ENCODE measurements around the gene ABCB10.
A peak's percentile ranks its signal among the peaks of the same experiment; 100 is the strongest.
"Not testable (repeated sequence)": the region's sequence is repeated elsewhere in the genome, so short reads cannot be mapped to it uniquely, and the experiment has no call there.

The ABCB10 gene

DNA sequence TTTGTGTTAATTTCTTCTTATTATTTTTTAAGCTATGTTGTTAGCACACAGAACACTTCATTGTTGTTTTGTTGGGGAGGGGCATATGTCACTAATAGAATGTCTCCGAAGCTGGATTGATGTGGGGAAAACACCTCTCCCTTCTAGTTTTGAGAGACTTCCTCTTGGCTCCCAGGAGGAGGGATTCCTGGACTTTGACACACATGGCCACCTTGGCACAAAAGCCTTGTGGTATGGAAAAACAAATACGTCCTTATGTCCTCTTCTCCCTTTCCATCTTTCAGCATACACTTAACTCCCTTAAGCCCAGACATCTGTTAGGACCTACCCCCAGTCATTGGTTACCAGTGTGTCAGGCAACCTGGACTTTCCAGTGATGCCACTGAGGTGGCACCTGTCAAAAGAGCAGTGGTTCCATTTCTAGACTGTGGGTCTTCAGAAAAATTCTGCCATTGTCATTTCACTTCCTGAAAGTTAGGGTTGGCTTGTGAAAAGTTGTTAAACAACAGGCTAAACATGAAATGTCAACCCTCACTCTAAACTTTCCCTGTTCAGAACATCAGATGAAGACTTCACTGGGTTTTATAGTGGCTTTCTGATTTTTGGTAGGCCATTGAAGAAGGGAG lies 12.5 kb upstream of the ABCB10 start:
- DNase-seq = no peak

DNA sequence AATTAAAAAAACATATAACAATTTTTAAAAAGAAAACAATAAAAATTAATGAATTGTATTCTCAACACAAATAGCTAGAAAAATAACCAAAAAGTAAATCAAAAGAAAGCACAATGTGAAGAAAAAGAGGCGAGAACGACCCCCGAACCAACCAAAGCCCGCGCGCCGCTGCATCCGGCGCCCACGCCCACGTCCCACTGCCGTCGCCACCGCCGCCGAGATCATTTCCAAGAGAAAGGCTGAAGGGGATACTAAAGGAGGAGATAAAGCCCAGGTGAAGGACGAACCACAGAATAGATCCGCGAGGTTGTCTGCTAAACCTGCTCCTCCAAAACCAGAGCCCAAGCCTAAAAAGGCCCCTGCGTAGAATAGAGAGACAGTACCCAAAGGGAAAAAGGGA lies 11.8 kb upstream of the ABCB10 start:
- DNase-seq = no peak

DNA sequence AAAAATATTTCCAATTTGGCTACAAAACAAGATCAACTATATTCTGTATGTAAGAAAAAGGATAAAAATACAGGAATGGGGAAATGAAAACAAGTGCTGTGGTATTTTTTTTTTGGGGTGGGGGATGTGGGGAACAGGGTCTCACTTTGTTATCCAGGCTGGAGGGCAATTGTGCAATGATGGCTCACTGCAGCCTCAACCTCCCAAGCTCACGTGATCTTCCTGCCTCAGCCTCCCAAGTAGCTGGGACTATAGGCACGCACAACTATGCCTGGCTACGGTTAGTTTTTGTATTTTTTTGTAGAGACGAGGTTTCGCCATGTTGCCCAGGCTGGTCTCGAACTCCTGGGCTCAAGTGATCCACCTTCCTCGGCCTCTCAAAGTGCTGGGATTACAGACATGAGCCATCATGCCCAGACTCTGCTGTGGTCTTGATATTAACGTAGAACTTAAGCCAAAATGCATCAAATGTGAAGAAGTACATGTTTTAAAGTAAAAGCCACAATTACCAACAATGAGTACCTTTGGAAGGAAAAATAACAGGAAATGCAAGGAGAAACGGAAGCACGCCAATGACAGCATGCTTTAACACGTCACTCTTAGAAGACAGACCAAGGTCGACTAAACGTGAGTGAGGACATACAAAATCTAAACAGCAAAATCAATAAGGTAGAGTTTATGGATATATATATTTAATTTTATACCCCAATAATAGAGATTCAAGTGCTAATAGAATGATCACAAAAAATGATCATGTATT lies 8.8 kb upstream of the ABCB10 start:
- DNase-seq = no peak

DNA sequence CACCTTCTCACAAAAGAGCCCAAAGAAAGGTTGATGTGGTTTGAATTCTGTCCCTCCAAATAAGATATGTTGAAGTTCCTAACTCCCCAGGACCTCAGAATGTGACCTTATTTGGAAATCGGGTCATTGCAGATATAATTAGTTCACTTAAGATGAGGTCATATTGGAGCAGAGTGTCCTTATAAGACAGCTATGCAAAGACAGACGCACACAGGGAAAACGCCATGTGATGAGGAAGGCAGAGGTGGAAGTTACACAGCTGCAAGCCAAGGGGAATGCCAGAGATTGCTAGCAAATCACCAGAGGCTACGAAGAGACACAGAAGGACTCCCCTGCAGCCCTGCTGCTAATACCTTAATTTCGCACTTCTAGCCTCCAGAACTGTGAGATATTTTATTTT lies 5.2 kb upstream of the ABCB10 start:
- no peak for DNase-seq

DNA sequence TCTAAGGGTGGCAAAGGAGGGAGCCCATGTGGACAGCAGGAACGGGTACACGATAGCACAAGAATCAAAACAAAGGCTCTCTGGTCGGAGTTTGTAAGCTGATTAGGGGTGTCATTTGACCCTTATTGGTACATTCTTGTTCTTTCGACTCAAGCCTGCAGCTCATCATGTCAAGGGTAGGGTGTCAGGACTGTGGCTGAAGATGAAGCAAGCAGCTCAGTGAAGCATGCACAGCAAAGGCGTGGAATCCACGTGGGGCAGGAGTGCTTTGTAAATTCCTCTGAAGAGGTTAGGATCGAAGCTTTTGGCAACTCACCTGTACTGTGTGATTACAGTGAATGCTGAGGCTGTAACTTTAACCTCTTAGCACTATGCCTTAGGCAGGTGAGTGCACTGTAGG lies 4.7 kb upstream of the ABCB10 start:
- no peak for DNase-seq

GRCh38 chr1:229562686-229563085 lies 4.2 kb upstream of the ABCB10 start:
- no peak for DNase-seq

DNA sequence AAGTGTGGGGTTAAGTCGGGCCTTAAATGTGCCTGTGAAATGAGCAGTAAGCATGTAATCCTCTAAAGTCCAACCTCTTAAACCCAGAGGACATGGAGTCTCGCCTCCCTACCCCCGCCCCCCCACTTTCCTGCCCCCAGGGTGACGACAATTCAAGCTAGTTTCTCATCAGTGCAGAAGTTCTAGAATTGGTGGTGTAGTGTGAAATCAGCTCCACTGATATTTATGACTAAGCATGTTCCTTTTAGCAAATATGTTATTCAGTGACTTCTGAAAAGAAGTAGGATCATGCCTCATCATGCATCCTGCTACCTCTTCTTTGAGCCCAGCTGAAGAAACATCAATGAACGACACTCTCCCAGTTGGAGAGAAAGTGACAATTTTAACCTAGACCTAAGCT lies 2.6 kb upstream of the ABCB10 start:
- no peak for DNase-seq

- not testable (repeated sequence) for DNase-seq
Measured at GRCh38 chr1:229560124-229560523, 1.6 kb upstream of the ABCB10 start.

GRCh38 chr1:229559336-229559801 lies 862 bp upstream of the ABCB10 start:
- DNase-seq = not testable (repeated sequence)

DNA sequence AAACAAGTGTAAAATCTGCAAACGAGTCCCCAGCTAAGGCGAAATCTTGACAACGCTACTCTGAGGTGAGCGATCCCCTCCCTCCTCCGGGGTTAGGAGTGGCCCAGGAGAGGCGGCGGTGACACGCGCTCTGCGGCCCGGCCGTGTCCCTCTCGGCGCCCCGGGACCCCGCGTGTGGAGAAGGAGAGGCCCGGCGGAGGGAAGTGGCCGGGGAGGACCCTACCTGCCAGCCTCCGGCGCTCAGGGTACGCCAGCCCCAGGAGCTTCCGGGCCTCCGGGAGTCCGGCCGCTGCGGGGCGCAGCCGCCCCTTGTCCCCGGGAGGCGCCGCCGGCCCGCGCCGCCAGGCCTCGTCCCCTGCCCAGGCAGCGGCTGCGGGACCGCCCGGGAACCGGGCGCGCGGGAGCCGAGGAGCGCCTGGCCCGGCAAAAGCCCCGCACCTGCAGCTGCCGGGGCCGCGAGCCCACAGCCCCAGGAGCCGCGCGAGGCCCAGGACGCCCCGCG lies 543 bp downstream of the ABCB10 start:
- DNase-seq = peak; percentile 15

GRCh38 chr1:229557200-229557850 lies 1.2 kb downstream of the ABCB10 start:
- DNase-seq = peak; percentile 34

DNA sequence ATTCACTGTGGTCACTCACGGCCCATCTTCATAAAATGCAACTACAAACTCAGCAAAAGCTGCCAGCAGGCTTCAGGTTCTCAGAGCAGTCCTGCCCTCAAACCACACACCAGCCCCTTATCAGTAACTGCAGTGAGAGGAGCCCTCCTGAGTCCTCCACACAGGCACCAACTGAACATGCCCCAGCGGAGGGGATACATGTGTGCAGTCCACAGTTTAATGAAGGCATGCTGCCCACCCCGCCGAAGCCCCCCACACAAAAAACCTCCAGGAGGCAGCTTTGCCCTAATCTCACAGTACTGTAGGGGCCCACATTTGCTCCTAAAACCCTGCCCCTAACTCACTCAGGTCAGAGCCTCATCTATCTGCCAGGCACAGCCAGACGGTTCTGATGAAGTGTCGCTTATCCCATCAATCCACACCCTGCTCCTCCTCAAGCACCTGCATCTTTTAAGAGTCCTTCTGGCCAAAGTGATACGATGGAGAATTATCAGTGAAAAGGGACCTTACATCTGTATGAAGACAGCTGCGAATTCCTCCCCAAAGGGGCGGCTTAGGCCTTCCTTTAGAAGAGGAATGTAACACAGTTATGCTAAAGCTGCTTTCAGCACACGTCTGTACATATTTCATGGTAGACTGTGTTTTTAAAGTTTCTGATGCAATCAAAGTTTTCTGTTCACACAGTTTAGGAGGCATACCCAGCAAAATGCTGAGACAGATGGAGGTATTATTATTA lies 3.5 kb downstream of the ABCB10 start:
- no peak for DNase-seq

DNA sequence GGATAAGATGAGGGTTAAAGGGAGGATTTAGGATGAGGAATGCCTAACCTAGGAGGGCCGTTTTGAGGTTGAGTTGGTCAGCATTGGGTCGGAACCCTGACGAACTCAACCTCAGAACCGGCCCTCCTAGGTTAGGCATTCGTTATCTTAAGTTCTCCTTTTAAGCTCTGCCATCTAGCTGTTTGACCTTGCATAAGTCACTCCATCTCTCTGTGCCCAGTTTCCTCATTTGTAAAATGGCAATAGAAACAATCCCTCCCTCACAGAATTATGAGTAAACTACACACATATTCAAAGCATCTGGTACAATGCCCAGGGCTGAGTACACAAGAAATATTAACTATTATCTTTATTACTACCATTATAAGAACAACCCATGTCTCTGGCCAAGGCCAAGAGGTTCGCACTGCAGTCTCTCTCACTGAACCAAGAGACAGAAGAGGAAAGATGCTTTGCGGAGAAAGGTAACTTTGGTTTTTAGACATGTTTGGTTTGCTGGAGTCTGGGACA lies 4.8 kb downstream of the ABCB10 start:
- DNase-seq = no peak

DNA sequence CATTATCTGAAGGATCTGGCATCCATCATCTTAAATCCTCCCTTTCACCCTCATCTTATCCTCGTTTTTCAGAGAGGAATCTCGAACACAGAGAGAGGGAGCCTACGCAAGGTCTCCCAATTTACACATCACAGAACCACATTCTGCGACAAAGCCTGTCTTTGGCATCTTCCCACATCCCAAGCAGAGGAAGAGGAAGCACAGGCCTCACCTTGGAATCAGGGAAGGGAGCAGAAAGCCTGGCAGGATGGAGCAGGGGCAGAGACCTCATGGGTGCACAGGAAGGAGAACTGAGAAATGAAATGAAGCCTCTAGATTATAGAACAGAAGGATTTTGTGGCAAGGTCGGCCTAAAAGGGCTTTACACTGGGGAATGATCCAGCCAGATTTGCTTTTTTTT lies 5.8 kb downstream of the ABCB10 start:
- DNase-seq = no peak

DNA sequence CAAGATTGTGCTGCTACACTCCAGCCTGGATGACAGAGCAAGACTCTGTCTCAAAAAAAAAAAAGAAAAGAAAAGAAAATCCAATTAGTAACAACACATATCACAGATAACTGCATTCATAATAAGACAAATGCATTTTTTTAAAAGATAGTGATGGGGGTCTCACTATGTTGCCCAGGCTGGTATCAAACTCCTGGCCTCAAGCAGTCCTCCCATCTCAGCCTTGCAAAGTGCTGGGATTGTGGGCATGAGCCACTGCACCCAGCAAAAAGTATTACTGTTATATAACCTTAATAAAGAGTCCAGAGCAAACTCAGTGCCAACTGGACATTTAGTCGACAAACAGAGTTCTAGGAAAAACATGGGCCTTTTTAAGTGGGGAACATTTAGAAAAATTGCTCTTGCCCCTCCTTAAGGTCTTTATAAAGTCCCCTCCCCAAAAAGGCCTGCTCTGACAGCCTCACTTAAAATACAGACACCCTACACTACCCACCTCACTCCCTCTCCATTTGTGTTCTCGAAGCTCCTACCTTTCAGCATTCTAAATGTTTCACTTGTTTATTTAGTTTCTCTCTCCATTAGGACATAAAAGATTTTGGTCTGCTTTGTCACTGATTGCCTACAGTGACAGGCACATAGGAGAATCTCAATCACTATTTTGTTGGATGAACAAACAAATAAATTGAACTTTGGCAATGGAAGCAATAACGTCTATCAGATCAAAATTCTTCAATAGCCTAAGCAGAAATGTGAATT lies 7.5 kb downstream of the ABCB10 start:
- DNase-seq = no peak

DNA sequence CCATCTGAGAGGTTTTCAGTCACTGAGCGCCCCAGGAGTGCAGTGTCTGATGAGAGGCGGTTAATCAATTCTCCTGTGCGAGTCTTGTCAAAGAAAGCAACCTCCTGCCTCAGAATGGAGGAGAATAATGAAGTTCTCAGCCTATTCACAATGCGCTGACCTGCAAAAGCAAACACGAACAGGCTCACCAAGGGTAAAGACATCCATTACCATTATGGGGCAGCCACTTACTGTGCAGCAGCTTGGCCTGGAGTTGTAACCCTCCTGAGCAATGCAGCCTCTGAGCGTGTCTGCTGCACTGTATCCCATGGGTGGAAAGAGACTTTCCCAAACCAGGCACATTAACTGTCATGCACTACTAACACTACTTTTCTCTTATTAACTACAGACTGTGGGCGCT lies 11.0 kb downstream of the ABCB10 start:
- DNase-seq = no peak

GRCh38 chr1:229544587-229544986 lies 13.9 kb downstream of the ABCB10 start:
- DNase-seq = no peak

DNA sequence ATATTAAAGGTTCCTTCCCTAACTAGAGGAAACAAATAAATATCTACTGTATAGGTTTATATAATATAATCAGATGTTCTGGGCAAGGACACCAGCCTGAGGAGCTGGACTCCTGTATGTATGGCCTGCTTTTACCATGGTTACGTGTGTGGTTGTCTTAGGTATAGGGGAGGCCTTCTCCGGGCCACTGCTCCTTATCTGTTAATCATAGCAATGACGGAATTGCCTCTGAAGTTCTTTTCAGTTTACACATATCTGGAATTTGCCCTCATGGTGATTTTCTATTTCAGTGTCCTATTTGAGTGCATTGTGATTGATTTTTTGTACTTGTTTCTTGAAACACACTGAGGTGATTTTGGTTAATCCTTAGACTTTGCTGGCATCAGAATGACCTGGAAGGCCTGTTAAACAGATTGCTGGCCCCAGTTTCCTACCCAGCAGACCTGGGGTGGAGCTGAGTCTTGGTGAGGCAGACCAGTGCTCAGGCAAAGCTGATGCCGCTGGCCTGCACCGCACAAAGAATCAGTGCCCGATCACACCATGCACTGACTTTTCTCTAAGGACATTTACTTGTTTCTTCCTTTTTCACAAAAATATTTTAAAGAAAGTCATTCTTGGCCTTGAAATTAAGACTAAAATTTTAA lies 18.5 kb downstream of the ABCB10 start:
- no peak for DNase-seq

DNA sequence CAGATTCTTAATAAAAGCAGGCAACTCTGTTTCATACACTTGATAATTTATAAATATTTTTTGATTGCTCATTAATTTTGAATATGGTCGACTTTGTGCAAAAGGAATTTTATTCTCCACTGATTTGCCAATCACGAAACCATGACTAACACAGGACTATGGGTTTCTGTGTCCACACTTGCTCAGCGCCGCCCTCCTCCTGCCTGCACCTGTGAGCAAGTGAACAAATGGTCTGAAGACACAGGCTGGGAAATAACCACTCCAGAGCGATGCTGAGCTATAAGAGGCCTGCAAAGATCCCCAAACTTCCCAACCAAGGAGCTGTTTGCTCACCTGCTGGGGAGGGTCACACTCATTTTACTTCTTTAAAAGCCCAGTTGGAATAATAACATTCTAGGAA lies 19.6 kb downstream of the ABCB10 start:
- DNase-seq = no peak

GRCh38 chr1:229537894-229538293 lies 20.6 kb downstream of the ABCB10 start:
- DNase-seq = no peak

DNA sequence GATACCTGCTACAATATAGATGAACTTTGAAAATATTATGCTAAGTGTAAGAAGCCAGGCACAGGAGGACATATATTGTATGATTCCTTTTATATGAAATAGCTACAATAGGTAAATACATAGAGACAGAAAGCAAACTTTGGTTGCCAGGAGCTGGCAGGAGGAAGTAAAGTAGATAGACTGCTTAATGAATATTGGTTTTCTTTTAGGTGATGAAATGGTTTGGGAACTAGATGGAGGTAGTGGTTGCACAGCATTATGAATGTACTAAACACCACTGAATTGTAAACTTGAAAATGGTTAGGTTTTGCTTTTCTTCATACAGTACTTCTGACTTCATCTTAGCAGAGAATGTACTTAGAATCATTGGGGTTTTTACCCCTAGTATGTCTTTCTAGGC lies 21.5 kb downstream of the ABCB10 start:
- DNase-seq = no peak

DNA sequence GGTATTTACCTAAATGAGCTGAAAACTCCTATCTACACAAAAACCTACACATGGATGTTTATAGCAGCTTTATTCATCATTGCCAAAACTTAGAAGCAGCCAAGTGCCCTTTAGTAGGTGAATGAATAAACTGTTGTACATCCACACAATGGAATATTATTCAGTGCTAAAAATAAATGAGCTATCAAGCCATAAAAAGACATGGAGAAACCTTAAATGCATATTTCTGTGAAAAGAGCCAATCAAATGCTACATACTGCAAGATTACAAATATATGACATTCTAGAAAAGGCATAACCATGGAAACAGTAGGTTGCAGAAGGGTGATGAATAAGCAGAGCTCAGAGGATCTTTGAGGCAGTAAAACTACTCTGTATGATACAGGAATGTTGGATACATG lies 23.3 kb downstream of the ABCB10 start:
- DNase-seq = no peak

All from CD4-positive, alpha-beta T cell treated with Interleukin-4 for 4 hours (primary cell).